WI38 (cell line): ENCODE data around the gene PRKAG3.

Source experiments
- H3K4me3 ChIP-seq: 2 replicates; pipeline ENCODE4 v1.5.1; 2011; ENCODE audit warnings: low read depth, mild to moderate bottlenecking, control low read depth, low read length
- CTCF ChIP-seq: IDR thresholded peaks from 2 replicates; pipeline ENCODE4 v1.5.1; 2012; ENCODE audit warnings: low read depth, mild to moderate bottlenecking, control low read depth, low read length

PRKAG3 gene

GRCh38 chr2:218837495-218837894, 5.9 kb upstream of the PRKAG3 start:
- no peak for TF ChIP-seq CTCF
- H3K4me3 ChIP-seq = no peak overlapping the region

GRCh38 chr2:218834685-218835084, 3.1 kb upstream of the PRKAG3 start:
- TF ChIP-seq CTCF = no peak
- H3K4me3 ChIP-seq = no peak overlapping the region

GRCh38 chr2:218833023-218833609, 1.5 kb upstream of the PRKAG3 start:
- no peak overlapping the region for H3K4me3 ChIP-seq
- TF ChIP-seq CTCF = no peak

DNA sequence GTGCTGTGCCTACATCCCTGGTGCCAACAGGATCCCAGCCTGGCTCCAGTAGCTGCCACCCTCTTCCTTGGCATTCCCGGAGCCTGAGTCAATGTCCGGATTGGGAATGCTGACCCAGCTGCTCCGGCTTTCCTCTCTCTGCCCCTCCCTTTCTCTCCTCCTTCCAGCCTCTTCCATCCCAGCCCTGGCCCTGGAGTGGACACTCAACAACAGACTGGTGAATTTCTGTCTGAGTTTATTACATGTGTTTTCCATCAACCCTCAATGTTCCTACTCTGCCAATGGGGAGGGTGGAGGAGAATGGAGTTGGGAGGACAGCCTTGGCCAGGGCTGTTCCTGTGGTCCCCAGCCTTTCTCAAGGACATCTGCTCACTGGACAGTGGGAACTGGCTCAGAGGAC, 917 bp upstream of the PRKAG3 start:
- no peak overlapping the region for H3K4me3 ChIP-seq
- no peak for TF ChIP-seq CTCF

- no peak overlapping the region for H3K4me3 ChIP-seq
- no peak for TF ChIP-seq CTCF
These were observed 478 bp upstream of the PRKAG3 start for GRCh38 chr2:218832081-218832480.

DNA sequence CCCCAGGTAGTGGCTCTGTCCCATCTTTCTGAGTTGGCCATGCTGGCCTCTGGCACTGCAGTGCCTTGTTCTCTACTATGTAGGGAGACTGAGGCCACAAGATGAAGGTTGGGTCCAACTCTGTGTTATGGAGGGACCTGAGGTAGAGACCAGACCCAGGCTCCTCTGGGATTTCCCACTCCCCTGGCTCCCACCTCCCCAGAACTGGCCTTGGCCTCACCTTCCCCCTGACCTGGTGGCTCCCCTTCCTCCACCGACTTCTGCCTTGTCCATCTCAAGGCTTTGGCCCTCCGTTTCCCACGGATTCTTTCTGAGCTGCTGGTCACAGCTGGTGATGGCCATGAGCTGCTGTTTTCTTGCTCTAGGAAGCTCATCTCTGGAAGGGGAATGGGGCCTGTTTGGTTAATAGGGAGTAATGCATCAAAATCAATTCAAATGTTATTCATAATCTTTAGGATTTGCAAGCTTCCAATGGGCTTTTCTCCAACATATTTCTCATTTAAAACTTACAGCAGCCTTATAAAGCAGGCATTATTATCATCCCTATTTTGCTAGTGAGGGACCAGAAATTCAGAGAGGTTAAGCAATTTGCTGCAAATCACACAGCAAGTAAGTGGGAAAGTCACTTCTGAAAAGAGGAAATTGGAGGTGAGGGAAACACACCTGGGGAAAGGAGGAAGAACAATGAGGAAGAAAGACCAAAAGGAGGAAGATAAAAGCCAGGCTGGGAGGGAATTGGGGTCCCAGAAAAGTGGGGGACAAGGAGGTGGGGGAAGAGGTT, 887 bp downstream of the PRKAG3 start:
- TF ChIP-seq CTCF = no peak
- H3K4me3 ChIP-seq = no peak overlapping the region

GRCh38 chr2:218829868-218830451, 1.6 kb downstream of the PRKAG3 start:
- no peak for TF ChIP-seq CTCF

More at GRCh38 chr2:218829868-218830451, 1.6 kb downstream of the PRKAG3 start:
- H3K4me3 ChIP-seq = no peak overlapping the region
